GM19099 (cell line): Measurements from ENCODE around the gene SSH2.
A peak's percentile ranks its signal among the peaks of the same experiment; 100 is the strongest.

Source experiments
- POLR2A ChIP-seq: IDR thresholded peaks from 3 replicates; pipeline ENCODE4 v1.6.1; 2011; ENCODE audit warnings: low read depth; ENCODE audit not compliant: insufficient read length; ENCODE audit errors: extremely low read depth

SSH2 gene

GRCh38 chr17:29629839-29630238, 300.2 kb downstream of the SSH2 start:
- no peak for TF ChIP-seq POLR2A

GRCh38 chr17:29628644-29629043, 301.4 kb downstream of the SSH2 start:
- TF ChIP-seq POLR2A = no peak

DNA sequence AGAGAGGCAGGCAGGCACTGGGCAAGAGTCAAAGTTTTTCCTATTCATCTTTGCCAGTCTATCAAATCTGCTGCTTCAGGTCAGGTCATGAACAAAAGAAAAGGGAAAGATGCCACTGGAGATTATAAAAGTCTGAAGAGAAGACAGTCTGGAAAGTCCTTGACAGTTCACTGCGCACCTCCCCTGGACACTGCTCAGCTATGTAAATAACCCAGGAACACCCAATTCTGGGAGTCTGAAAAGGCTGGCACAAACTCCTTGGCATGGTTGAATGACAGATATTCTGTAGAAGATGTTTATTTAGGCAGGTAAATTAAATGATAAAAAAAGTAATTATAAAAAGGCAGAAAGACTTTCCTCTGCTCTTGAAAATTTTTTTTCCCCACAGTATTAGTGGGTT, 302.1 kb downstream of the SSH2 start:
- no peak for TF ChIP-seq POLR2A

- TF ChIP-seq POLR2A = no peak
These were observed 304.8 kb downstream of the SSH2 start for GRCh38 chr17:29625037-29625750.

- no peak for TF ChIP-seq POLR2A
These were observed 305.4 kb downstream of the SSH2 start for GRCh38 chr17:29624586-29624985.

- TF ChIP-seq POLR2A = no peak
These were observed 306.8 kb downstream of the SSH2 start for GRCh38 chr17:29623283-29623647.

GRCh38 chr17:29622337-29623282, 307.4 kb downstream of the SSH2 start, which contains the start of gene CORO6:
Gene CORO6, minus strand, starts transcription at chr17:29622912. Its CDS starts 1,491 bp downstream, at chr17:29621421.
- no peak for TF ChIP-seq POLR2A

- no peak for TF ChIP-seq POLR2A
These were observed 308.3 kb downstream of the SSH2 start for GRCh38 chr17:29621751-29622194.

GRCh38 chr17:29620779-29621500, 309.1 kb downstream of the SSH2 start:
- no peak for TF ChIP-seq POLR2A

- no peak for TF ChIP-seq POLR2A
These were observed 309.8 kb downstream of the SSH2 start for GRCh38 chr17:29620271-29620670.

GRCh38 chr17:29619251-29619650, 310.8 kb downstream of the SSH2 start:
- no peak for TF ChIP-seq POLR2A

DNA sequence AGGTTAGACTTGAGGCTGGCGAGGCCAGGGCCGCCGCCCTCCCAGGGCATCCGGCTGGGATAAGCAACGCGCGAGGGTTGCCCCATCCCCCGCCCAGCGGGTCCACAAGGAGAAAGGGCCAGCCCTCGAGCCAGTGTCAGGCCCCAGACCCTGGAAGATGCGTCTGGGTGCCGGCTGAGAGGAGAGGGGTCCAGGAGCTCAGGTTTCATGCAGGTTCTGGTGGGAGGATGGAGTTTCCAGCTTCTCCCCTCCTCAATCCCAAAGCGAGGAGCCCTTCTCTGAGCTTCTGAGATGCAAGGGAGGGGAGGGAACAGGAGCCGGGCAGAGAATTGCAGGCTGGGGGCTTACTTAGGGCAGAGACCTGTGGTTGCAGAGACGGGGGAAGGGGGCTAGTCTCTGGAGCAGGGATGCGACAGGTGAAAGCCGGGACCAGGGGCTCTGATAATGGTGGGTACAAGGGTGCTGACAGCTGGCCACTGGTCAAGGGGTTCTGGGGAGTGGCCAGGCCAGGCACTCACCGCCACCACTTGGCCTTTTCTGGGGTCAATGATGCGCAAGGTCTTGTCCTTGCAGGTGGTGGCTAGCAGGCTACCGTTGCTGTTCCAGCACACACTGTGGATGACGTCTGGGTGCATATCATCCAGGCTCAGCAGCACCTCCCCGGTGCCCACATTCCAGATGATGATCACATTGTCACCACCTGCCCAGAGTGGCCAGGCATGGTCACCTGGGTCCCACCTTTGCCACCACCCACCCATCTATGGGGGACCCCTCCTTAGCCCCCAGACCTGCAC, 311.6 kb downstream of the SSH2 start:
- TF ChIP-seq POLR2A = no peak

- peak; percentile 31 for TF ChIP-seq POLR2A
These were observed 312.4 kb downstream of the SSH2 start for GRCh38 chr17:29617481-29618271.

DNA sequence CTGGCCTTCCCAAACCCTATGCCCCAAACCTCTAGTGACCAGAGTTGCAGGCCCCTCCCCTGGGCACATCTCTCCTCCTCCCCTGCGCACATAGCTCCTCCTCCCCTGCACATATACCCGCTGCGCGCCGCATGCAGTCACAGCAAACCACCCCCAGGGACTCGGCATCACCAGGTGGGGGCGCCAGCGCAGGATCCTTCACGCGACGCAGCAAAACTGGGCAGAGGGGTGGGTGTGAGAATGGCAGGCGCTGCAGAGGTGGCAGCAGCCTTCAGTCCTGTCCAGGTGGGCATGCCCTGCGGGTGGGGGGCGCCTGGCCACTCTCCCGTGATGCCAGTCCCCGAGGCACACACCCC, 312.9 kb downstream of the SSH2 start:
- peak; percentile 37 for TF ChIP-seq POLR2A
